ENCODE measurements around the gene MAMSTR. TPM values are rescaled to one million over a fixed set of nuclear protein-coding genes. Genes with fewer than 3 reads are reported as not detected.

Gene MAMSTR
- total and polyA plus RNA-seq, 2 of the 4 experiments (the other 2 are of a cell fraction) = 0.18 to 1.9 TPM

DNA sequence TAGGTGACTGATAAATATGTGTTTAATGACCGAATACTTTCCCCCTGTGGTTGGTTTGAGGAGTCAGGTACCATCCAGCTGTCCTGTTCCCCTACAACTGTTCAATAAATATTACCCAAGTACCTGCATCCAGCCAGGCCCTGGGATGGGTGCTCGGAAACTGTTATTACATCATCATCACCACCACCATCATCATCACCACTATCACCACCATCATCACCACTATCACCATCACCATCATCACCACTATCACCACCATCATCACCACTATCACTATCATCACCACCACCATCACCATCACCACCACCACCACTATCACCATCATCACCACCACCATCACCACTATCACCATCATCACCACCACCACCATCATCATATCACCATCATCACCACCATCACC is 50.8 kb downstream of the MAMSTR start:
- Histone ChIP-seq H3K36me3 (ENCODE audit: control insufficient read depth, insufficient read depth, low read length) (no peaks in the 10 kb centered on the region), H3K4me2 (ENCODE audit: low read depth, low read length) (no peak overlapping the region), H4K91ac (ENCODE audit: insufficient read depth, low read depth, low read length) (no peak overlapping the region), H2BK15ac (ENCODE audit: low read depth, low read length) (no peak overlapping the region), H2BK5ac (ENCODE audit: low read depth, low read length, poor library complexity, severe bottlenecking) (no peak overlapping the region), H2AFZ (replicated peaks; ENCODE audit: low read length, poor library complexity) (no peak overlapping the region), H3K18ac (ENCODE audit: low read depth, low read length) (no peak overlapping the region), H3K9me3 (ENCODE audit: control insufficient read depth, insufficient read depth, low read length) (no peaks in the 10 kb centered on the region), H3K14ac (replicated peaks; ENCODE audit: low read depth, low read length) (no peak overlapping the region), H3K4ac (ENCODE audit: low read depth, low read length) (no peak overlapping the region), H3K4me3 (ENCODE audit: insufficient read depth, low read depth, low read length) (no peak overlapping the region), H3K9ac (ENCODE audit: low read depth, low read length) (no peak overlapping the region), H3K23ac (ENCODE audit: low read depth, low read length) (no peak overlapping the region), H3K9me1 (ENCODE audit: insufficient read depth, low read length) (no peaks in the 10 kb centered on the region), H2AK9ac (replicated peaks; ENCODE audit: low read depth, low read length, poor library complexity) (no peak overlapping the region), H3K27ac (ENCODE audit: insufficient read depth, low read length) (no peak overlapping the region), H3K27me3 (ENCODE audit: control insufficient read depth, insufficient read depth, low read length) (peaks cover 7% of the 10 kb centered on the region), H4K5ac (ENCODE audit: low read depth, low read length) (no peak overlapping the region), H3K4me1 (ENCODE audit: control insufficient read depth, insufficient read depth, low read length) (no peaks in the 10 kb centered on the region), H3K79me1 (ENCODE audit: low read depth in 1 of 2, low read length in 2 of 2) (no peaks in the 10 kb centered on the region), H4K20me1 (ENCODE audit: insufficient read depth, low read length) (no peaks in the 10 kb centered on the region), H4K8ac (ENCODE audit: low read depth in 2 of 2, low read length in 2 of 2) (no peak overlapping the region), H3K56ac (ENCODE audit: extremely low read depth, insufficient read depth, low read length) (no peak overlapping the region), H2BK120ac (ENCODE audit: low read depth, low read length) (no peak overlapping the region), H2AK5ac (ENCODE audit: low read depth, low read length) (no peak overlapping the region), H2BK20ac (ENCODE audit: low read depth, low read length) (no peak overlapping the region)
- WGBS, 2 experiments (ENCODE audit: extremely low coverage in 2 of 2, insufficient read length in 1 of 2) = 89% methylated on average over 1 of the region's 2 CpGs; no CpG with 5 or more reads in 1 of the 2 experiments
- DNase-seq = no peak
- dilution Hi-C loops (cut with HindIII; ENCODE audit: low sequenced_read_pairs, unreplicated experiment) (no loop called here), intact Hi-C loops (cut with micrococcal nuclease) (no loop called here), in situ Hi-C loops (cut with MboI; ENCODE audit: low sequenced_read_pairs) (no loop called here)
- CTCF ChIA-PET = no interaction called here
- BruUV-seq (replicated peaks) = no TSS peak
- no peak for ATAC-seq (ENCODE audit: low read depth)
- no peak for TF ChIP-seq CHD1 (IDR thresholded peaks at IDR 0.05; ENCODE audit: low read depth, low read length)
- no peak for TF ChIP-seq SMC3 (IDR thresholded peaks at IDR 0.05; ENCODE audit: low read depth, low read length)
- TF ChIP-seq NFE2L2 (IDR thresholded peaks at IDR 0.05; ENCODE audit: low read depth, low read length) = no peak
- no peak for TF ChIP-seq USF2 (IDR thresholded peaks at IDR 0.05; ENCODE audit: low read depth, low read length)
- TF ChIP-seq RCOR1 (IDR thresholded peaks at IDR 0.05; ENCODE audit: insufficient replicate concordance, low read length) = no peak
- TF ChIP-seq MAZ (IDR thresholded peaks at IDR 0.05; ENCODE audit: borderline replicate concordance, low read depth, low read length) = no peak
- TF ChIP-seq FOS (IDR thresholded peaks at IDR 0.05; ENCODE audit: low read depth, low read length) = no peak
- no peak for TF ChIP-seq MXI1 (IDR thresholded peaks at IDR 0.05; ENCODE audit: borderline replicate concordance, low read depth, low read length)
- TF ChIP-seq, protein P1, sequence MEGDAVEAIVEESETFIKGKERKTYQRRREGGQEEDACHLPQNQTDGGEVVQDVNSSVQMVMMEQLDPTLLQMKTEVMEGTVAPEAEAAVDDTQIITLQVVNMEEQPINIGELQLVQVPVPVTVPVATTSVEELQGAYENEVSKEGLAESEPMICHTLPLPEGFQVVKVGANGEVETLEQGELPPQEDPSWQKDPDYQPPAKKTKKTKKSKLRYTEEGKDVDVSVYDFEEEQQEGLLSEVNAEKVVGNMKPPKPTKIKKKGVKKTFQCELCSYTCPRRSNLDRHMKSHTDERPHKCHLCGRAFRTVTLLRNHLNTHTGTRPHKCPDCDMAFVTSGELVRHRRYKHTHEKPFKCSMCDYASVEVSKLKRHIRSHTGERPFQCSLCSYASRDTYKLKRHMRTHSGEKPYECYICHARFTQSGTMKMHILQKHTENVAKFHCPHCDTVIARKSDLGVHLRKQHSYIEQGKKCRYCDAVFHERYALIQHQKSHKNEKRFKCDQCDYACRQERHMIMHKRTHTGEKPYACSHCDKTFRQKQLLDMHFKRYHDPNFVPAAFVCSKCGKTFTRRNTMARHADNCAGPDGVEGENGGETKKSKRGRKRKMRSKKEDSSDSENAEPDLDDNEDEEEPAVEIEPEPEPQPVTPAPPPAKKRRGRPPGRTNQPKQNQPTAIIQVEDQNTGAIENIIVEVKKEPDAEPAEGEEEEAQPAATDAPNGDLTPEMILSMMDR (conservative IDR thresholded peaks at IDR 0.05; ENCODE audit: low read depth, low read length) = no peak
- no peak for TF ChIP-seq RAD21 (IDR thresholded peaks at IDR 0.05; ENCODE audit: low read length)
- TF ChIP-seq ELK1 (IDR thresholded peaks at IDR 0.05; ENCODE audit: borderline replicate concordance, low read depth, low read length) = no peak
- TF ChIP-seq RFX5 (IDR thresholded peaks at IDR 0.05; ENCODE audit: low read depth, low read length) = no peak
- POLR2A ChIA-PET (ENCODE audit: unreplicated experiment) = no interaction called here
